ENCODE results near the gene FUNDC2.

FUNDC2 gene

DNA sequence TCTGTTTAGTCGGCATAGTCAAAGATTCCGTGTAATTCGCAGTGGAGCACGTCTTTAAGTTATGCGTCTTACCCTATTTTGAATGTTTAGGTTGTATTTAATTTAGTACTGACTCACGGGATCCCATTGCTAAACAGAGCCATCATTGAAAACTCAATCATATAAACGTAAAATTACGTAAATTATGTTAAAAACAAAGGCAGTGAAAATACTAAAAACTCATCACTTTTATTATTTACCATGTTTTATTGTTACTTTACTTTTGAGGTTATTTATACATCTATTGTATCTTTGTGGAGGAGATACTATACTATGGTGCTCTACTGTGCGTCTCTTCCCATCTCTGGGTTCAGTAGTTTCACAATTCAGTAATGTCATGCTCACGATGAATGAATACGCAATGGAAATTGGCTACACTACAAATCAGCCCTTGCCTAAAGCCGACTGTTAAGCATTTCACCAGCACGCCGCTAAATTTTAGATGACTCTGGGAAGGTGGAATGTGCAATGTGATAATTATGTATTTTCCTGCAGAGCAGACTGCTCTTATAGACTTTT, 944 bp downstream of the FUNDC2 start:
- Histone ChIP-seq H3K4me1 (ENCODE audit: control insufficient read depth, insufficient read depth, low read length) (peaks cover 8% of the 10 kb centered on the region), H3K4me3 (ENCODE audit: low read length) (peak overlapping the region; percentile 73), H3K4me2 (ENCODE audit: low read length) (peak overlapping the region; percentile 73), H3K9me3 (replicated peaks; ENCODE audit: low read length) (no peaks in the 10 kb centered on the region), H3K9ac (ENCODE audit: low read depth, low read length) (peak overlapping the region; percentile 86), H3K27me3 (ENCODE audit: control insufficient read depth, insufficient read depth, low read length) (no peaks in the 10 kb centered on the region), H3K36me3 (ENCODE audit: insufficient read depth, low read length) (no peaks in the 10 kb centered on the region)

- Histone ChIP-seq H3K4me1 (ENCODE audit: control insufficient read depth, insufficient read depth, low read length) (peaks cover 8% of the 10 kb centered on the region), H3K9me3 (replicated peaks; ENCODE audit: low read length) (no peaks in the 10 kb centered on the region), H3K36me3 (ENCODE audit: insufficient read depth, low read length) (no peaks in the 10 kb centered on the region), H3K27me3 (ENCODE audit: control insufficient read depth, insufficient read depth, low read length) (no peaks in the 10 kb centered on the region), H3K9ac (ENCODE audit: low read depth, low read length) (peak overlapping the region; percentile 86), H3K4me2 (ENCODE audit: low read length) (peak overlapping the region; percentile 73), H3K4me3 (ENCODE audit: low read length) (peak overlapping the region; percentile 73)
Observed at GRCh38 chrX:155028129-155028528, 1.5 kb downstream of the FUNDC2 start.

DNA sequence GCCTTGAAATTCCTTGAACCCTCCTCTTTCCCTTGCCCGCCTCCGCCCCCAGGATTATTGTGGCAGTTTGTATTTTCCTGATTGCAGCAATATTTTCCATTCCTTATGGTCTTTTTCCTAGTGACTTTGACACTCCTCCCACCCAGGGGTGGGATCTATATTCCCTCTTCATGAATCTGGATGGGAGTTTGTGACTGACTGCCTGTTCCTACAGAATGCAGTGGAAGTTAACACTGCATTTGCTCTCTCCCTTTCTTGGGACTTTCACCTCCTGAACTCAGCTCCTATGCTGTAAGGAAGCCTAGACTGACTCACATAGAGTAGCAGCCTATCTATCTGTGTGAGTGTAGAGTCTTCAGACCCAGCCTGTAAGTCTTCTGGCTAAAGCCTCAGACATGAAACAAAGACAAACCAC, 2.2 kb downstream of the FUNDC2 start:
- Histone ChIP-seq H3K4me1 (ENCODE audit: control insufficient read depth, insufficient read depth, low read length) (peaks cover 8% of the 10 kb centered on the region), H3K9me3 (replicated peaks; ENCODE audit: low read length) (no peaks in the 10 kb centered on the region), H3K27me3 (ENCODE audit: control insufficient read depth, insufficient read depth, low read length) (no peaks in the 10 kb centered on the region), H3K4me3 (ENCODE audit: low read length) (no peak overlapping the region), H3K9ac (ENCODE audit: low read depth, low read length) (no peak overlapping the region), H3K4me2 (ENCODE audit: low read length) (no peak overlapping the region), H3K36me3 (ENCODE audit: insufficient read depth, low read length) (no peaks in the 10 kb centered on the region)

DNA sequence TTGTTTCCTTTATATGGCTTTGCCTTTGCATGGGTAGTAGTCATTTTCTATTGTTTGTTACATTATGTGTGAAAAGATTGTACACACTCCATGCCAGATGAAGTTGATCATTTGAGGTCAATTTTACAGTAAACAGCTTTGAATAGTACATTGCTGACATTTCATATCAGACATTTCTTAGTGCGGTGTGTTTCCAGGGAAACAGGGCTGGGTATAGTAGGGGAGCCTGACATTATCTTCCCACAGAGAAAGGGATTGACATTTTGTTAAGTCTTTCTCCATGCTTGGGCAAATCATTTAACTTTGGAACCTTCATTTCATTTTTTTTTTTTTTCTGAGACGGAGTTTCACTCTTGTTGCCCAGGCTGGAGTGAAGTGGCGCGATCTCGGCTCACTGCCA, 5.0 kb downstream of the FUNDC2 start:
- H3K9ac ChIP-seq (ENCODE audit: low read depth, low read length) = no peak overlapping the region
- no peaks in the 10 kb centered on the region for H3K36me3 ChIP-seq (ENCODE audit: insufficient read depth, low read length)
- peaks cover 8% of the 10 kb centered on the region for H3K4me1 ChIP-seq (ENCODE audit: control insufficient read depth, insufficient read depth, low read length)
- peaks cover 4% of the 10 kb centered on the region for H3K9me3 ChIP-seq (replicated peaks; ENCODE audit: low read length)
- H3K4me3 ChIP-seq (ENCODE audit: low read length) = no peak overlapping the region
- no peaks in the 10 kb centered on the region for H3K27me3 ChIP-seq (ENCODE audit: control insufficient read depth, insufficient read depth, low read length)
- H3K4me2 ChIP-seq (ENCODE audit: low read length) = no peak overlapping the region

DNA sequence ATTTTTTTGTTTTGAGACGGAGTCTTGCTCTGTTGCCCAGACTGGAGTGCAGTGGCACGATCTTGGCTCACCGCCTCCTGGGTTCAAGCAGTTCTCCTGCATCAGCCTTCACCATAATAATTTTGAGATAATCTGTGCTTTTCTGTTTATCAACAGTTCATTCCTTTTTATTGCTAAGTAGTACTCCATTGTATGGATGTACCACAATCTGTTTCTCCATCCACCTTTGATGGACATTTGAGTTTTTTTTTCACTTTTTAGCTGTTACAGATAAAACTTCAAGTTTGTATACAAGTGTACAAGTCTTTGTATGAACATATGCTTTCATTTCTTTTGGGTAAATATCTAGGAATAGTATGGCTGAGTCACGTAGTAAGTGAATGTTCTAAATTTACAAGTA, 9.0 kb downstream of the FUNDC2 start:
- Histone ChIP-seq H3K9ac (ENCODE audit: low read depth, low read length) (no peak overlapping the region), H3K9me3 (replicated peaks; ENCODE audit: low read length) (peaks cover 4% of the 10 kb centered on the region), H3K4me2 (ENCODE audit: low read length) (no peak overlapping the region), H3K4me3 (ENCODE audit: low read length) (no peak overlapping the region), H3K36me3 (ENCODE audit: insufficient read depth, low read length) (no peaks in the 10 kb centered on the region), H3K4me1 (ENCODE audit: control insufficient read depth, insufficient read depth, low read length) (no peaks in the 10 kb centered on the region), H3K27me3 (ENCODE audit: control insufficient read depth, insufficient read depth, low read length) (no peaks in the 10 kb centered on the region)

GRCh38 chrX:155046129-155046810, 19.6 kb downstream of the FUNDC2 start:
- Histone ChIP-seq H3K4me3 (ENCODE audit: low read length) (no peak overlapping the region), H3K4me1 (ENCODE audit: control insufficient read depth, insufficient read depth, low read length) (no peaks in the 10 kb centered on the region), H3K9me3 (replicated peaks; ENCODE audit: low read length) (no peaks in the 10 kb centered on the region), H3K27me3 (ENCODE audit: control insufficient read depth, insufficient read depth, low read length) (no peaks in the 10 kb centered on the region), H3K4me2 (ENCODE audit: low read length) (no peak overlapping the region), H3K9ac (ENCODE audit: low read depth, low read length) (no peak overlapping the region), H3K36me3 (ENCODE audit: insufficient read depth, low read length) (peaks cover 3% of the 10 kb centered on the region)

DNA sequence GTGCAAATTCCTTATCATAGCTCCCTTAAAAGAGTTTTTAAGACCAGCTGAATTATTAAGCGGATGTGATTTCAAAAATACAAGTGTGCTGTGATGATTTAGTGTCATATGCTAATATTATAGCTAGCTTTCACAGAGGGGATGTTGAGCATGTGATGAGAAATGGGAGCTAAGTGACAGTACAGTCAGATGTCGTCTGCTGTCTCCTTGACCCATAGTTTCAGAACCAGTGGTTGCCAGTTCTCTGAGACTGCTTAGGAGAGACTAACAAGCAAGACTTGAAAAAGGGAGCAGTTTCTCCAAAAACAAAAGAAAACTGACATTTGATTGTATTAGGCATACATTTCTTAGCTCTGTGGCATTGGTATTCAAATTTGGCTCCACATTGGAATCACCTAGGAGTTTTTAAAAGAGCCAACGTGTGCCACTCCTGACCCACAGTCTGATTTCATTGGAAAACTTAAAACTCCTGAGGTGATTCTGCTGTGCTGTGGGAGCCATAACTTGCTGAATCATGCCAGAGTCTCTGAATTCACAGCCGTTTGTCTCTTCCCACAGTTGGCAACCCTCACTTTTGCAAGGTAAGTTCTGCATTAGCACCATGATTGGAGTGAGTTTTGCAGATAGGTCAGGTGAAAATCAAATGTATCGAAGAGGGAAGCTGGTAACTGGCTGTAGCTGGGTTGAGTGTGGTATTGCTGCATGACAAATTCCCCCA, 20.3 kb downstream of the FUNDC2 start:
- no peaks in the 10 kb centered on the region for H3K27me3 ChIP-seq (ENCODE audit: control insufficient read depth, insufficient read depth, low read length)
- no peak overlapping the region for H3K4me3 ChIP-seq (ENCODE audit: low read length)
- no peak overlapping the region for H3K4me2 ChIP-seq (ENCODE audit: low read length)
- H3K36me3 ChIP-seq (ENCODE audit: insufficient read depth, low read length) = peaks cover 3% of the 10 kb centered on the region
- no peaks in the 10 kb centered on the region for H3K4me1 ChIP-seq (ENCODE audit: control insufficient read depth, insufficient read depth, low read length)
- no peaks in the 10 kb centered on the region for H3K9me3 ChIP-seq (replicated peaks; ENCODE audit: low read length)
- H3K9ac ChIP-seq (ENCODE audit: low read depth, low read length) = no peak overlapping the region

DNA sequence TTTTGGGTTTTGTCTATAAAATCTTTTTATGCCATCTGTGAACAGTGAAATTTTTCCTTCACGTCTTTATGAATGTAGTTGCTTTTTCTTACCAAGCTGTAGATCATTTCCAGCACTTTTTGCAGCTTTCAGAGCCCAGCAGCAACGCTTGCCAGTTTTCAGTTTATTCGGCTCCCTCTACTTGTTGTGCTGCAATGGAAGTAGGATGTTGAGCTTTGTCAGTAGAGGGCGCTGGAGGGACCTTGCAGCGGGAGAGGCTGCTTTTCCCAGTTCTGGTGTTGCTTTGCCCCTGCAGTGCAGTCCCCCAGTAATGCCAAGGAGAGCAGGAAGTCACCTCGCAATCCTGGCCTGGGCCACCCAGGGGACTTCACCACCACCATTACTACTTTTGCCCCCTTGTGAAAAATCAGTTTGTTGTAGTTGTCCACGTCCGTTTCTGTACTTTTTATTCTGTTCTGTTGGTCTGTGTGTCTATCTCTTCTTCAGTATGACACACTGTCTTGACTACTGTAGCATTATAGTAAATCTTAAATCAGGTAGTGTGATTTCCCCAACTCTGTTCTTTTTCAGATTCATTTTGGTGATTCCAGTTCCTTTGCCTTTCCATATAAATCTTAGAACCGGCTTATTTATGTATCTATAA, 22.5 kb downstream of the FUNDC2 start:
- H3K9ac ChIP-seq (ENCODE audit: low read depth, low read length) = no peak overlapping the region
- no peaks in the 10 kb centered on the region for H3K4me1 ChIP-seq (ENCODE audit: control insufficient read depth, insufficient read depth, low read length)
- H3K4me2 ChIP-seq (ENCODE audit: low read length) = no peak overlapping the region
- H3K27me3 ChIP-seq (ENCODE audit: control insufficient read depth, insufficient read depth, low read length) = no peaks in the 10 kb centered on the region
- H3K36me3 ChIP-seq (ENCODE audit: insufficient read depth, low read length) = peaks cover 3% of the 10 kb centered on the region
- H3K9me3 ChIP-seq (replicated peaks; ENCODE audit: low read length) = no peaks in the 10 kb centered on the region
- no peak overlapping the region for H3K4me3 ChIP-seq (ENCODE audit: low read length)

GRCh38 chrX:155052738-155053498, 26.3 kb downstream of the FUNDC2 start:
- Histone ChIP-seq H3K27me3 (ENCODE audit: control insufficient read depth, insufficient read depth, low read length) (no peaks in the 10 kb centered on the region), H3K36me3 (ENCODE audit: insufficient read depth, low read length) (peaks cover 3% of the 10 kb centered on the region), H3K9me3 (replicated peaks; ENCODE audit: low read length) (no peaks in the 10 kb centered on the region), H3K4me2 (ENCODE audit: low read length) (no peak overlapping the region), H3K9ac (ENCODE audit: low read depth, low read length) (no peak overlapping the region), H3K4me1 (ENCODE audit: control insufficient read depth, insufficient read depth, low read length) (no peaks in the 10 kb centered on the region), H3K4me3 (ENCODE audit: low read length) (no peak overlapping the region)

- no peak overlapping the region for H3K4me3 ChIP-seq (ENCODE audit: low read length)
- H3K4me2 ChIP-seq (ENCODE audit: low read length) = no peak overlapping the region
- H3K9ac ChIP-seq (ENCODE audit: low read depth, low read length) = no peak overlapping the region
- no peaks in the 10 kb centered on the region for H3K27me3 ChIP-seq (ENCODE audit: control insufficient read depth, insufficient read depth, low read length)
- H3K4me1 ChIP-seq (ENCODE audit: control insufficient read depth, insufficient read depth, low read length) = no peaks in the 10 kb centered on the region
- no peaks in the 10 kb centered on the region for H3K9me3 ChIP-seq (replicated peaks; ENCODE audit: low read length)
- H3K36me3 ChIP-seq (ENCODE audit: insufficient read depth, low read length) = peaks cover 3% of the 10 kb centered on the region
Observed at GRCh38 chrX:155053656-155054055, 27.0 kb downstream of the FUNDC2 start.

DNA sequence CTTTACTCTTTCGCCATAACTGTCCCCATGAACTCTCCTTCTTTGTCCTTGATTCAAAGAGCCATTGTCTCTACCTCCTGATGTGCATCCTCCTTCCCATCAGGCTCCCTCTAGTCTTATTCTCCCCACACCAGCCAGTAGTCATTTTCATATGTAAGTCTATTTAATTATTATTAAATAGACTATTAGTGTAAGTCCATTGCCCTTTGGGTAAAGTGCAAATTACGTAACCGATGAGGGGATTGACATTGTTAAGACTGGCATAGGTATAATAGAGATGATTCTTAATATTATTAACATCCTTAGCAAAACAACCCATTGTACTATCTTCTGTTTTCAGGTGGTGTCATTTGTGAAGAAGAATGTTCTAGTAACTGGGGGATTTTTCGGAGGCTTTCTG, 27.6 kb downstream of the FUNDC2 start:
- Histone ChIP-seq H3K4me3 (ENCODE audit: low read length) (no peak overlapping the region), H3K36me3 (ENCODE audit: insufficient read depth, low read length) (peaks cover 3% of the 10 kb centered on the region), H3K27me3 (ENCODE audit: control insufficient read depth, insufficient read depth, low read length) (no peaks in the 10 kb centered on the region), H3K4me2 (ENCODE audit: low read length) (no peak overlapping the region), H3K9ac (ENCODE audit: low read depth, low read length) (no peak overlapping the region), H3K4me1 (ENCODE audit: control insufficient read depth, insufficient read depth, low read length) (no peaks in the 10 kb centered on the region), H3K9me3 (replicated peaks; ENCODE audit: low read length) (no peaks in the 10 kb centered on the region)

Measured in skeletal muscle satellite cell (primary cell).